PC-9 (cell line): ENCODE results near the gene DESI2. TPM values are rescaled to one million over a fixed set of nuclear protein-coding genes. Genes with fewer than 3 reads are reported as not detected.

Experiments used
- BruUV-seq: library from RNA; stranded (reverse); fragments of 400-500 nt; replicated peaks from 2 replicates; lab custom pipeline; 2021; lab: Mats Ljungman, UMichigan
- CTCF ChIA-PET: fragments of 300-600 bp; sonication (Branson Sonifier 250); formaldehyde crosslinking; loops from one replicate; lab custom pipeline; 2022; ENCODE audit warnings: antibody characterized with exemption; lab: Charles Lee
- POLR2A ChIA-PET: fragments of 300-600 bp; sonication (Branson Sonifier 250); formaldehyde crosslinking; loops from one replicate; lab custom pipeline; 2022; ENCODE audit warnings: antibody characterized with exemption; ENCODE audit not compliant: unreplicated experiment; lab: Charles Lee
- DNase-seq, 2 experiments: peaks; one replicate each; pipeline versions ENCODE4 v3.0.0 to v3.0.0-alpha.2; 2015 to 2022; ENCODE audit warnings: mixed read lengths in 1 of 2
- H2AFZ ChIP-seq: fragments of 200-600 bp; sonication (generic); 2 replicates; pipeline ENCODE4 v1.8.1; 2017; ENCODE audit warnings: antibody characterized with exemption
- H3F3A ChIP-seq: fragments of 200-600 bp; sonication (generic); 2 replicates; pipeline ENCODE4 v1.8.1; 2017; ENCODE audit warnings: antibody characterized with exemption, mild to moderate bottlenecking, low read depth; ENCODE audit not compliant: insufficient read depth
- H3K27ac ChIP-seq: fragments of 200-600 bp; sonication (generic); 2 replicates; pipeline ENCODE4 v1.6.1; 2016; ENCODE audit warnings: mixed run types
- H3K27me3 ChIP-seq: fragments of 200-600 bp; sonication (generic); 2 replicates; pipeline ENCODE4 v1.6.1; 2016; ENCODE audit warnings: low read depth, mixed run types; ENCODE audit not compliant: insufficient read depth
- H3K36me3 ChIP-seq: fragments of 200-600 bp; sonication (generic); 2 replicates; pipeline ENCODE4 v1.6.1; 2016; ENCODE audit warnings: low read depth, mixed run types
- H3K4me1 ChIP-seq: fragments of 200-600 bp; sonication (generic); replicated peaks from 2 replicates; pipeline ENCODE4 v1.6.1; 2016; ENCODE audit warnings: mixed run types; ENCODE audit not compliant: insufficient read depth
- H3K4me2 ChIP-seq: fragments of 200-600 bp; sonication (generic); 2 replicates; pipeline ENCODE4 v1.6.1; 2017; ENCODE audit warnings: mixed run types
- H3K4me3 ChIP-seq: fragments of 200-600 bp; sonication (generic); 2 replicates; pipeline ENCODE4 v1.6.1; 2016; ENCODE audit warnings: mixed run types
- H3K79me2 ChIP-seq: fragments of 200-600 bp; sonication (generic); 2 replicates; pipeline ENCODE4 v1.6.1; 2017; ENCODE audit warnings: low read depth, mixed run types
- H3K9me2 ChIP-seq: fragments of 200-600 bp; sonication (generic); 2 replicates; pipeline ENCODE4 v1.8.1; 2017; ENCODE audit warnings: mild to moderate bottlenecking; ENCODE audit not compliant: insufficient read depth
- H3K9me3 ChIP-seq: fragments of 200-600 bp; sonication (generic); 2 replicates; pipeline ENCODE4 v1.8.1; 2016; ENCODE audit warnings: low read depth; ENCODE audit not compliant: insufficient read depth
- H4K20me1 ChIP-seq: fragments of 200-600 bp; sonication (generic); 2 replicates; pipeline ENCODE4 v1.8.1; 2017; ENCODE audit not compliant: insufficient read depth
- CTCF ChIP-seq: fragments of 200-600 bp; sonication (generic); conservative IDR thresholded peaks from 2 replicates; pipeline ENCODE4 v1.6.1; 2017; ENCODE audit warnings: mixed run types, antibody characterized with exemption, mild to moderate bottlenecking, moderate library complexity
- EZH2 ChIP-seq: fragments of 200-600 bp; sonication (generic); IDR thresholded peaks from 2 replicates; pipeline ENCODE4 v1.8.0; 2017; ENCODE audit warnings: antibody characterized with exemption, low read depth
- intact Hi-C: fragments of 100-400 bp; cut with micrococcal nuclease; formaldehyde crosslinking; loops from one replicate; pipeline ENCODE4 v1.10.0; 2022; ENCODE audit not compliant: unreplicated experiment
- total RNA-seq: library from RNA; stranded (reverse); gene quantifications from 2 replicates; pipeline ENCODE4 v1.2.3, GENCODE V29; 2021

DESI2 gene
- total RNA-seq, 1 experiment from 2014 or later, result 45.8 TPM

- no peaks in the 10 kb centered on the region for H3K36me3 ChIP-seq
- H4K20me1 ChIP-seq, result no peaks in the 10 kb centered on the region
- no peaks in the 10 kb centered on the region; the same call in 1 of the 2 replicates for H3K9me2 ChIP-seq
- H3K4me2 ChIP-seq, result no peak overlapping the region
- H3F3A ChIP-seq, result peaks cover 15% of the 10 kb centered on the region
- no peaks in the 10 kb centered on the region for H3K9me3 ChIP-seq
- H2AFZ ChIP-seq, result no peak overlapping the region
- H3K27me3 ChIP-seq, result no peaks in the 10 kb centered on the region
- intact Hi-C loops, result no loop called here
- no peaks in the 10 kb centered on the region for H3K79me2 ChIP-seq
- TF ChIP-seq CTCF (no peak), EZH2 (no peak)
- H3K4me3 ChIP-seq, result no peak overlapping the region
- POLR2A ChIA-PET, result no interaction called here
- no peak overlapping the region for H3K27ac ChIP-seq
- BruUV-seq, result no TSS peak
- peaks cover 14% of the 10 kb centered on the region for H3K4me1 ChIP-seq
- no peak for DNase-seq
- CTCF ChIA-PET, result no interaction called here
Observed at GRCh38 chr1:244741692-244742091, 88.8 kb downstream of the DESI2 start.

- Histone ChIP-seq H3K27ac (no peak overlapping the region), H3K9me2 (no peaks in the 10 kb centered on the region), H3K27me3 (no peaks in the 10 kb centered on the region), H3F3A (no peaks in the 10 kb centered on the region), H4K20me1 (no peaks in the 10 kb centered on the region), H3K79me2 (no peaks in the 10 kb centered on the region), H3K9me3 (no peaks in the 10 kb centered on the region), H3K36me3 (no peaks in the 10 kb centered on the region), H3K4me2 (no peak overlapping the region), H3K4me3 (no peak overlapping the region), H2AFZ (no peak overlapping the region), H3K4me1 (no peaks in the 10 kb centered on the region)
- DNase-seq, result no peak
- ChIA-PET CTCF (no interaction called here), POLR2A (no interaction called here)
- no peak for TF ChIP-seq CTCF
- TF ChIP-seq EZH2, result no peak
- BruUV-seq, result no TSS peak
- intact Hi-C loops, result no loop called here
Observed at GRCh38 chr1:244749230-244750016, 96.5 kb downstream of the DESI2 start.

GRCh38 chr1:244751271-244751895 is 98.5 kb downstream of the DESI2 start:
- no peak overlapping the region for H3K4me3 ChIP-seq
- no TSS peak for BruUV-seq
- intact Hi-C loops, result no loop called here
- ChIA-PET POLR2A (no interaction called here), CTCF (no interaction called here)
- TF ChIP-seq CTCF, result no peak
- no peak for TF ChIP-seq EZH2
- no peaks in the 10 kb centered on the region for H3K9me3 ChIP-seq
- no peak overlapping the region for H2AFZ ChIP-seq
- no peaks in the 10 kb centered on the region for H3K36me3 ChIP-seq
- H4K20me1 ChIP-seq, result no peaks in the 10 kb centered on the region
- no peaks in the 10 kb centered on the region for H3K27me3 ChIP-seq
- H3K27ac ChIP-seq, result no peak overlapping the region
- H3K9me2 ChIP-seq, result no peaks in the 10 kb centered on the region
- DNase-seq, result no peak
- H3K79me2 ChIP-seq, result no peaks in the 10 kb centered on the region
- H3K4me2 ChIP-seq, result no peak overlapping the region
- H3F3A ChIP-seq, result no peaks in the 10 kb centered on the region
- H3K4me1 ChIP-seq, result no peaks in the 10 kb centered on the region
